ENCODE results near the gene ADK.

The ADK gene

GRCh38 chr10:74681917-74682627 is 531.1 kb downstream of the ADK start:
- H3K9me3 ChIP-seq (ENCODE audit: control insufficient read depth, insufficient read depth, low read length): no peaks in the 10 kb centered on the region
- H3K4me3 ChIP-seq (ENCODE audit: low read depth, low read length): no peak overlapping the region
- H3K36me3 ChIP-seq (ENCODE audit: control insufficient read depth, insufficient read depth, low read length): no peaks in the 10 kb centered on the region
- H3K27me3 ChIP-seq (ENCODE audit: control insufficient read depth, insufficient read depth, low read length): no peaks in the 10 kb centered on the region
- H3K9ac ChIP-seq (ENCODE audit: low read depth, low read length): no peak overlapping the region
- H3K4me1 ChIP-seq (ENCODE audit: control insufficient read depth, insufficient read depth, low read length): no peaks in the 10 kb centered on the region

- no peak overlapping the region for H3K4me3 ChIP-seq (ENCODE audit: low read depth, low read length)
- H3K27me3 ChIP-seq (ENCODE audit: control insufficient read depth, insufficient read depth, low read length): no peaks in the 10 kb centered on the region
- H3K9ac ChIP-seq (ENCODE audit: low read depth, low read length): no peak overlapping the region
- no peaks in the 10 kb centered on the region for H3K36me3 ChIP-seq (ENCODE audit: control insufficient read depth, insufficient read depth, low read length)
- no peaks in the 10 kb centered on the region for H3K9me3 ChIP-seq (ENCODE audit: control insufficient read depth, insufficient read depth, low read length)
- no peaks in the 10 kb centered on the region for H3K4me1 ChIP-seq (ENCODE audit: control insufficient read depth, insufficient read depth, low read length)
These were observed 532.0 kb downstream of the ADK start for GRCh38 chr10:74683067-74683466.

- no peak overlapping the region for H3K4me3 ChIP-seq (ENCODE audit: low read depth, low read length)
- H3K36me3 ChIP-seq (ENCODE audit: control insufficient read depth, insufficient read depth, low read length): no peaks in the 10 kb centered on the region
- H3K4me1 ChIP-seq (ENCODE audit: control insufficient read depth, insufficient read depth, low read length): no peaks in the 10 kb centered on the region
- no peak overlapping the region for H3K9ac ChIP-seq (ENCODE audit: low read depth, low read length)
- H3K9me3 ChIP-seq (ENCODE audit: control insufficient read depth, insufficient read depth, low read length): no peaks in the 10 kb centered on the region
- H3K27me3 ChIP-seq (ENCODE audit: control insufficient read depth, insufficient read depth, low read length): no peaks in the 10 kb centered on the region
These were observed 532.8 kb downstream of the ADK start for GRCh38 chr10:74683621-74684364.

GRCh38 chr10:74684462-74684861 is 533.4 kb downstream of the ADK start:
- H3K36me3 ChIP-seq (ENCODE audit: control insufficient read depth, insufficient read depth, low read length): no peaks in the 10 kb centered on the region
- no peaks in the 10 kb centered on the region for H3K4me1 ChIP-seq (ENCODE audit: control insufficient read depth, insufficient read depth, low read length)
- no peak overlapping the region for H3K9ac ChIP-seq (ENCODE audit: low read depth, low read length)
- H3K9me3 ChIP-seq (ENCODE audit: control insufficient read depth, insufficient read depth, low read length): no peaks in the 10 kb centered on the region
- no peak overlapping the region for H3K4me3 ChIP-seq (ENCODE audit: low read depth, low read length)
- H3K27me3 ChIP-seq (ENCODE audit: control insufficient read depth, insufficient read depth, low read length): no peaks in the 10 kb centered on the region

GRCh38 chr10:74685564-74685963 is 534.5 kb downstream of the ADK start:
- no peaks in the 10 kb centered on the region for H3K9me3 ChIP-seq (ENCODE audit: control insufficient read depth, insufficient read depth, low read length)
- no peak overlapping the region for H3K4me3 ChIP-seq (ENCODE audit: low read depth, low read length)
- no peaks in the 10 kb centered on the region for H3K4me1 ChIP-seq (ENCODE audit: control insufficient read depth, insufficient read depth, low read length)
- H3K9ac ChIP-seq (ENCODE audit: low read depth, low read length): no peak overlapping the region
- no peaks in the 10 kb centered on the region for H3K36me3 ChIP-seq (ENCODE audit: control insufficient read depth, insufficient read depth, low read length)
- no peaks in the 10 kb centered on the region for H3K27me3 ChIP-seq (ENCODE audit: control insufficient read depth, insufficient read depth, low read length)

GRCh38 chr10:74690393-74690792 is 539.4 kb downstream of the ADK start:
- no peak overlapping the region for H3K4me3 ChIP-seq (ENCODE audit: low read depth, low read length)
- H3K36me3 ChIP-seq (ENCODE audit: control insufficient read depth, insufficient read depth, low read length): no peaks in the 10 kb centered on the region
- no peaks in the 10 kb centered on the region for H3K9me3 ChIP-seq (ENCODE audit: control insufficient read depth, insufficient read depth, low read length)
- H3K27me3 ChIP-seq (ENCODE audit: control insufficient read depth, insufficient read depth, low read length): no peaks in the 10 kb centered on the region
- no peak overlapping the region for H3K9ac ChIP-seq (ENCODE audit: low read depth, low read length)
- H3K4me1 ChIP-seq (ENCODE audit: control insufficient read depth, insufficient read depth, low read length): no peaks in the 10 kb centered on the region

- no peaks in the 10 kb centered on the region for H3K27me3 ChIP-seq (ENCODE audit: control insufficient read depth, insufficient read depth, low read length)
- H3K36me3 ChIP-seq (ENCODE audit: control insufficient read depth, insufficient read depth, low read length): no peaks in the 10 kb centered on the region
- no peak overlapping the region for H3K9ac ChIP-seq (ENCODE audit: low read depth, low read length)
These were observed 540.1 kb downstream of the ADK start for GRCh38 chr10:74691164-74691563.

GRCh38 chr10:74704629-74705357 is 553.8 kb downstream of the ADK start:
- H3K4me1 ChIP-seq (ENCODE audit: control insufficient read depth, insufficient read depth, low read length): no peaks in the 10 kb centered on the region
- H3K36me3 ChIP-seq (ENCODE audit: control insufficient read depth, insufficient read depth, low read length): no peaks in the 10 kb centered on the region
- no peak overlapping the region for H3K4me3 ChIP-seq (ENCODE audit: low read depth, low read length)
- no peak overlapping the region for H3K9ac ChIP-seq (ENCODE audit: low read depth, low read length)
- H3K9me3 ChIP-seq (ENCODE audit: control insufficient read depth, insufficient read depth, low read length): no peaks in the 10 kb centered on the region
- H3K27me3 ChIP-seq (ENCODE audit: control insufficient read depth, insufficient read depth, low read length): no peaks in the 10 kb centered on the region

More at GRCh38 chr10:74691164-74691563, 540.1 kb downstream of the ADK start:
- no peaks in the 10 kb centered on the region for H3K9me3 ChIP-seq (ENCODE audit: control insufficient read depth, insufficient read depth, low read length)
- H3K4me3 ChIP-seq (ENCODE audit: low read depth, low read length): no peak overlapping the region
- no peaks in the 10 kb centered on the region for H3K4me1 ChIP-seq (ENCODE audit: control insufficient read depth, insufficient read depth, low read length)

GRCh38 chr10:74705358-74705980 is 554.4 kb downstream of the ADK start:
- Histone ChIP-seq H3K9me3 (ENCODE audit: control insufficient read depth, insufficient read depth, low read length) (no peaks in the 10 kb centered on the region), H3K9ac (ENCODE audit: low read depth, low read length) (no peak overlapping the region), H3K4me1 (ENCODE audit: control insufficient read depth, insufficient read depth, low read length) (no peaks in the 10 kb centered on the region), H3K4me3 (ENCODE audit: low read depth, low read length) (no peak overlapping the region), H3K36me3 (ENCODE audit: control insufficient read depth, insufficient read depth, low read length) (no peaks in the 10 kb centered on the region), H3K27me3 (ENCODE audit: control insufficient read depth, insufficient read depth, low read length) (no peaks in the 10 kb centered on the region)

- Histone ChIP-seq H3K4me1 (ENCODE audit: control insufficient read depth, insufficient read depth, low read length) (no peaks in the 10 kb centered on the region), H3K9ac (ENCODE audit: low read depth, low read length) (no peak overlapping the region), H3K9me3 (ENCODE audit: control insufficient read depth, insufficient read depth, low read length) (no peaks in the 10 kb centered on the region), H3K27me3 (ENCODE audit: control insufficient read depth, insufficient read depth, low read length) (no peaks in the 10 kb centered on the region), H3K4me3 (ENCODE audit: low read depth, low read length) (no peak overlapping the region), H3K36me3 (ENCODE audit: control insufficient read depth, insufficient read depth, low read length) (no peaks in the 10 kb centered on the region)
These were observed 555.9 kb downstream of the ADK start for GRCh38 chr10:74706966-74707365.

GRCh38 chr10:74708246-74708645 is 557.2 kb downstream of the ADK start:
- H3K36me3 ChIP-seq (ENCODE audit: control insufficient read depth, insufficient read depth, low read length): no peaks in the 10 kb centered on the region
- H3K9ac ChIP-seq (ENCODE audit: low read depth, low read length): no peak overlapping the region
- no peak overlapping the region for H3K4me3 ChIP-seq (ENCODE audit: low read depth, low read length)
- H3K27me3 ChIP-seq (ENCODE audit: control insufficient read depth, insufficient read depth, low read length): no peaks in the 10 kb centered on the region
- H3K9me3 ChIP-seq (ENCODE audit: control insufficient read depth, insufficient read depth, low read length): no peaks in the 10 kb centered on the region
- H3K4me1 ChIP-seq (ENCODE audit: control insufficient read depth, insufficient read depth, low read length): no peaks in the 10 kb centered on the region

All from iPS-15b (cell line).